ENCODE results near the gene NR1I3. TPM values are rescaled to one million over a fixed set of nuclear protein-coding genes. Genes with fewer than 3 reads are reported as not detected.

Gene NR1I3
- total and polyA plus RNA-seq, 2 experiments from 2014 or later, result 0.50 TPM; not detected in 1

- Histone ChIP-seq H3F3A (replicated peaks; ENCODE audit: low read depth) (0 out of 2 replicates have a peak, but pooled peaks cover 4% of the 10 kb centered on the region), H3K79me2 (replicated peaks; ENCODE audit: insufficient read depth) (no peaks in the 10 kb centered on the region), H3K9me2 (ENCODE audit: insufficient read depth) (no peaks in the 10 kb centered on the region), H3K36me3 (ENCODE audit: insufficient read depth) (no peaks in the 10 kb centered on the region), H3K27me3 (ENCODE audit: insufficient read depth) (no peaks in the 10 kb centered on the region), H3K27ac (ENCODE audit: low read depth) (peak overlapping the region; percentile 14; the same call in 1 of the 2 replicates), H4K20me1 (replicated peaks; ENCODE audit: insufficient read depth) (no peaks in the 10 kb centered on the region), H3K4me2 (0 out of 2 replicates have a peak overlapping the region, but pooled peaks have one; percentile 39), H3K4me1 (ENCODE audit: insufficient read depth) (0 out of 2 replicates have a peak, but pooled peaks cover 7% of the 10 kb centered on the region), H2AFZ (peak overlapping the region; percentile 85), H3K4me3 (no peak overlapping the region)
- Mint-ChIP-seq H3K27me3 (ENCODE audit: insufficient read depth, low read depth, poor library complexity) (no peaks in the 10 kb centered on the region), H3K4me1 (peaks cover 12% of the 10 kb centered on the region), H3K27ac (peak overlapping the region; percentile 5; the same call in 1 of the 2 replicates), H3K36me3 (ENCODE audit: low read depth) (peaks cover 6% of the 10 kb centered on the region), H3K4me3 (no peak overlapping the region), H3K9me3 (peaks cover 9% of the 10 kb centered on the region; the same call in 2 of the 3 replicates)
- peak; percentile 80 for ATAC-seq
- TF ChIP-seq CREB1 (CRISPR knock-in tag; IDR thresholded peaks at IDR 0.05; ENCODE audit: low read depth) (no peak), JUNB (IDR thresholded peaks at IDR 0.05; ENCODE audit: unreplicated experiment) (no peak), REST (IDR thresholded peaks at IDR 0.05; ENCODE audit: unreplicated experiment) (no peak), ZNF331 (CRISPR knock-in tag; IDR thresholded peaks at IDR 0.05; ENCODE audit: low read depth) (no peak), STAT1 (IDR thresholded peaks at IDR 0.05; ENCODE audit: unreplicated experiment) (no peak), EZH2 (IDR thresholded peaks at IDR 0.05; ENCODE audit: low read depth, unreplicated experiment) (no peak), POLR2AphosphoS5 (IDR thresholded peaks at IDR 0.05; ENCODE audit: low read depth) (no peak), ZNF114 (CRISPR knock-in tag; IDR thresholded peaks at IDR 0.05) (no peak), EZH2phosphoT487 (IDR thresholded peaks at IDR 0.05; ENCODE audit: unreplicated experiment) (no peak), ZNF462 (CRISPR knock-in tag; IDR thresholded peaks at IDR 0.05) (no peak), NANOG (IDR thresholded peaks at IDR 0.05; ENCODE audit: borderline replicate concordance) (no peak), CTCF (conservative IDR thresholded peaks at IDR 0.05; ENCODE audit: low read depth in 2 of 2) (no peak; a peak in 2 of 4 replicates)
- TF ChIP-seq, protein P1, sequence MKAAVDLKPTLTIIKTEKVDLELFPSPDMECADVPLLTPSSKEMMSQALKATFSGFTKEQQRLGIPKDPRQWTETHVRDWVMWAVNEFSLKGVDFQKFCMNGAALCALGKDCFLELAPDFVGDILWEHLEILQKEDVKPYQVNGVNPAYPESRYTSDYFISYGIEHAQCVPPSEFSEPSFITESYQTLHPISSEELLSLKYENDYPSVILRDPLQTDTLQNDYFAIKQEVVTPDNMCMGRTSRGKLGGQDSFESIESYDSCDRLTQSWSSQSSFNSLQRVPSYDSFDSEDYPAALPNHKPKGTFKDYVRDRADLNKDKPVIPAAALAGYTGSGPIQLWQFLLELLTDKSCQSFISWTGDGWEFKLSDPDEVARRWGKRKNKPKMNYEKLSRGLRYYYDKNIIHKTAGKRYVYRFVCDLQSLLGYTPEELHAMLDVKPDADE (IDR thresholded peaks at IDR 0.05), result no peak
- DNase-seq (ENCODE audit: low spot score), result peak; percentile 51
These were observed 47.5 kb upstream of the NR1I3 start for GRCh38 chr1:161285521-161285920.

Measured in GM23338 (cell line).